HepG2 (cell line): ENCODE measurements around the gene NME4. TPM values are rescaled to one million over a fixed set of nuclear protein-coding genes. Genes with fewer than 3 reads are reported as not detected.

Experiments
- AHR ChIP-seq: IDR thresholded peaks from 2 replicates; pipeline ENCODE4 v1.6.1; 2018; ENCODE audit warnings: missing genetic modification reagents, missing compliant biosample characterization
- AKAP8 ChIP-seq: sonication (generic); formaldehyde crosslinking; IDR thresholded peaks from 2 replicates; pipeline ENCODE4 v1.5.1; 2020; ENCODE audit warnings: mild to moderate bottlenecking, missing genetic modification reagents
- DNMT1 ChIP-seq: sonication (generic); formaldehyde crosslinking; IDR thresholded peaks from 2 replicates; pipeline ENCODE4 v1.5.1; 2020; ENCODE audit warnings: mild to moderate bottlenecking, missing genetic modification reagents
- ETV5 ChIP-seq: IDR thresholded peaks from 2 replicates; pipeline ENCODE4 v1.6.1; 2018; ENCODE audit warnings: missing biosample characterization, missing genetic modification reagents, inconsistent platforms, borderline replicate concordance
- GLMP ChIP-seq: sonication (generic); formaldehyde crosslinking; IDR thresholded peaks from 2 replicates; pipeline ENCODE4 v1.9.0; 2021; ENCODE audit warnings: missing genetic modification reagents, mild to moderate bottlenecking, borderline replicate concordance
- MED8 ChIP-seq: sonication (generic); formaldehyde crosslinking; IDR thresholded peaks from 2 replicates; pipeline ENCODE4 v1.8.1; 2023; ENCODE audit warnings: mild to moderate bottlenecking, missing genetic modification reagents; ENCODE audit not compliant: insufficient replicate concordance
- POLR2G ChIP-seq: fragments of 200-400 bp; formaldehyde crosslinking; IDR thresholded peaks from 2 replicates; pipeline ENCODE4 v1.6.1; 2018; ENCODE audit warnings: mild to moderate bottlenecking, low read depth, low read length, moderate library complexity
- SKIL ChIP-seq: sonication (generic); formaldehyde crosslinking; IDR thresholded peaks from 2 replicates; pipeline ENCODE4 v1.8.0; 2022; ENCODE audit warnings: missing genetic modification reagents, mild to moderate bottlenecking, moderate library complexity, borderline replicate concordance
- SNAI1 ChIP-seq: sonication (generic); formaldehyde crosslinking; IDR thresholded peaks from 2 replicates; pipeline ENCODE4 v1.5.0; 2020; ENCODE audit warnings: mild to moderate bottlenecking, missing genetic modification reagents, borderline replicate concordance
- TCF7 ChIP-seq: sonication (generic); IDR thresholded peaks from 2 replicates; pipeline ENCODE4 v1.6.1; 2016; ENCODE audit warnings: antibody characterized with exemption, low read depth
- YEATS2 ChIP-seq: sonication (generic); formaldehyde crosslinking; IDR thresholded peaks from 2 replicates; pipeline ENCODE4 v1.4.0; 2020; ENCODE audit warnings: missing genetic modification reagents, borderline replicate concordance
- ZBTB21 ChIP-seq: sonication (generic); formaldehyde crosslinking; IDR thresholded peaks from 2 replicates; pipeline ENCODE4 v1.4.0; 2020; ENCODE audit warnings: missing genetic modification reagents
- ZHX2 ChIP-seq, 2 experiments: sonication (generic) in 1 of 2; formaldehyde crosslinking in 1 of 2; IDR thresholded peaks; 2 replicates each; pipeline versions ENCODE4 v1.6.1 to v1.9.0; 2014 to 2022; ENCODE audit warnings: antibody characterized with exemption in 1 of 2, borderline replicate concordance in 1 of 2, inconsistent platforms in 1 of 2, low read depth in 1 of 2, missing genetic modification reagents in 1 of 2
- ZNF614 ChIP-seq: IDR thresholded peaks from 2 replicates; pipeline ENCODE4 v1.6.1; 2018; ENCODE audit warnings: missing biosample characterization, missing genetic modification reagents, inconsistent platforms, borderline replicate concordance
- ZNF878 ChIP-seq: sonication (generic); formaldehyde crosslinking; IDR thresholded peaks from 2 replicates; pipeline ENCODE4 v1.8.1; 2023; ENCODE audit warnings: mild to moderate bottlenecking, missing genetic modification reagents, moderate library complexity
- polyA plus RNA-seq, 8 experiments: library from polyadenylated mRNA; depleted of rRNA in 3 of 8; stranded (reverse) in 7 of 8; unstranded in 1 of 8; fragments of >200 nt; fragmentation: Illumina TruSeq in 4 of 8; extraction: Trizol in 4 of 8; gene quantifications; 2 replicates each; pipeline versions ENCODE4 v1.2.1 to v1.2.3, GENCODE V29; 2011 to 2016; ENCODE audit warnings: low read depth in 4 of 8, missing spikeins in 1 of 8, mixed read lengths in 1 of 8; ENCODE audit not compliant: insufficient read depth in 1 of 8
- total RNA-seq, 5 experiments: library from RNA; depleted of rRNA; stranded (reverse); fragments of >200 nt; fragmentation: Illumina TruSeq; extraction: Trizol; gene quantifications; 2 replicates each; pipeline ENCODE4 v1.2.3, GENCODE V29; 2016; ENCODE audit warnings: low read depth in 1 of 5
- TF ChIP-seq, protein P1 (sequence below): sonication (generic); formaldehyde crosslinking; conservative IDR thresholded peaks from 2 replicates; pipeline ENCODE4 v1.5.0; 2020; ENCODE audit warnings: missing genetic modification reagents
- TF ChIP-seq, protein P2 (sequence below): IDR thresholded peaks from 2 replicates; pipeline ENCODE4 v1.6.1; 2016
- TF ChIP-seq, protein P3 (sequence below): IDR thresholded peaks from 2 replicates; pipeline ENCODE4 v1.6.1; 2016; ENCODE audit warnings: missing genetic modification reagents, missing compliant biosample characterization

NME4 gene
- total and polyA plus RNA-seq, 2 of the 13 experiments (the other 11 are each of a cell fraction or from before 2014, with no cell fraction given) = 121 to 263 TPM

DNA sequence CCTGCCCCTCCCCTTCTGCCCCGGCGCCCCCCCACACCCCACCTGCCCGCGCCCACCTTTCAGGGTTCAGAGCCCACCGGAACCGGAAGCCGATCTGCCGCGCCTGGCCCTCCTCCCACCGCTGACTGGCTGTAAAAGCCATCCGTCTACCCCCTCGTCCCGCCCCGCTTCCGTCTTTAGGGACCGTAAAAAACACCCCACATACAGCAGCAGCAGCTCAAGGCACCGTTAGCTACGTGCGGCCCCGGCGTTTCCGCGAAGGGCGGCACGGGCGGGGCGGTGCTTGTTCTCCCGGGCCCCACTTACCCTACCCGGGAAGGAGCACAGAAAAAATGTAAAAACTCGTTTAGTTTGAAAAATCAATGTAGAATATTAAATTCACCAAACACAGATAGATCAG, 26.6 kb upstream of the NME4 start, which contains the start of gene MRPL28 (continued):
- TF ChIP-seq ZBTB21 (CRISPR knock-in tag) (no peak), SKIL (CRISPR knock-in tag) (no peak), AHR (no peak), YEATS2 (peak; percentile 40; the same call in 1 of the 2 replicates), TCF7 (no peak), DNMT1 (CRISPR knock-in tag) (no peak), AKAP8 (CRISPR knock-in tag) (peak; percentile 96), ZNF878 (CRISPR knock-in tag) (no peak), MED8 (CRISPR knock-in tag) (no peak), ZNF614 (0 out of 2 replicates have a peak, but pooled peaks have one; percentile 38), SNAI1 (CRISPR knock-in tag) (no peak), ETV5 (CRISPR knock-in tag) (peak; percentile 68), GLMP (CRISPR knock-in tag) (no peak), POLR2G (peak; percentile 72), ZHX2 (IDR thresholded peaks at IDR 0.05; ENCODE audit: low read depth) (no peak), ZHX2 (CRISPR knock-in tag; IDR thresholded peaks at IDR 0.05; ENCODE audit: borderline replicate concordance) (no peak)
- TF ChIP-seq, protein P1, sequence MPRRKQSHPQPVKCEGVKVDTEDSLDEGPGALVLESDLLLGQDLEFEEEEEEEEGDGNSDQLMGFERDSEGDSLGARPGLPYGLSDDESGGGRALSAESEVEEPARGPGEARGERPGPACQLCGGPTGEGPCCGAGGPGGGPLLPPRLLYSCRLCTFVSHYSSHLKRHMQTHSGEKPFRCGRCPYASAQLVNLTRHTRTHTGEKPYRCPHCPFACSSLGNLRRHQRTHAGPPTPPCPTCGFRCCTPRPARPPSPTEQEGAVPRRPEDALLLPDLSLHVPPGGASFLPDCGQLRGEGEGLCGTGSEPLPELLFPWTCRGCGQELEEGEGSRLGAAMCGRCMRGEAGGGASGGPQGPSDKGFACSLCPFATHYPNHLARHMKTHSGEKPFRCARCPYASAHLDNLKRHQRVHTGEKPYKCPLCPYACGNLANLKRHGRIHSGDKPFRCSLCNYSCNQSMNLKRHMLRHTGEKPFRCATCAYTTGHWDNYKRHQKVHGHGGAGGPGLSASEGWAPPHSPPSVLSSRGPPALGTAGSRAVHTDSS (CRISPR knock-in tag) = no peak
- TF ChIP-seq, protein P2, sequence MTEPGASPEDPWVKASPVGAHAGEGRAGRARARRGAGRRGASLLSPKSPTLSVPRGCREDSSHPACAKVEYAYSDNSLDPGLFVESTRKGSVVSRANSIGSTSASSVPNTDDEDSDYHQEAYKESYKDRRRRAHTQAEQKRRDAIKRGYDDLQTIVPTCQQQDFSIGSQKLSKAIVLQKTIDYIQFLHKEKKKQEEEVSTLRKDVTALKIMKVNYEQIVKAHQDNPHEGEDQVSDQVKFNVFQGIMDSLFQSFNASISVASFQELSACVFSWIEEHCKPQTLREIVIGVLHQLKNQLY (CRISPR knock-in tag) = no peak
- TF ChIP-seq, protein P3, sequence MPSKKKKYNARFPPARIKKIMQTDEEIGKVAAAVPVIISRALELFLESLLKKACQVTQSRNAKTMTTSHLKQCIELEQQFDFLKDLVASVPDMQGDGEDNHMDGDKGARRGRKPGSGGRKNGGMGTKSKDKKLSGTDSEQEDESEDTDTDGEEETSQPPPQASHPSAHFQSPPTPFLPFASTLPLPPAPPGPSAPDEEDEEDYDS (CRISPR knock-in tag) = no peak
